ENCODE results near the gene PTPRD. TPM values are rescaled to one million over a fixed set of nuclear protein-coding genes. Genes with fewer than 3 reads are reported as not detected.

PTPRD gene
- total RNA-seq, 2 experiments from 2014 or later, result 0.03 TPM; not detected in 1

GRCh38 chr9:8371686-8372085, 2241.1 kb downstream of the PTPRD start:
- H3K27ac ChIP-seq (ENCODE audit: low read depth, low read length, poor library complexity, severe bottlenecking), result no peak overlapping the region
- H3K4me3 ChIP-seq (ENCODE audit: low read depth, low read length, poor library complexity, severe bottlenecking), result no peak overlapping the region
- no peaks in the 10 kb centered on the region for H3K9me3 ChIP-seq (ENCODE audit: low read length)
- intact Hi-C loops (cut with micrococcal nuclease; ENCODE audit: unreplicated experiment), result no loop called here
- H2AFZ ChIP-seq (ENCODE audit: low read length), result no peak overlapping the region
- POLR2A ChIA-PET, result interaction anchor here (0.6 to 1.6 kb wide), 3 partner anchors 17 to 1081 kb away, joined by 3 to 5 read pairs (median 4); no protein-coding TSS in a partner anchor
- no peaks in the 10 kb centered on the region for H3K36me3 ChIP-seq (ENCODE audit: insufficient read depth, low read length)
- no peak for DNase-seq (ENCODE audit: low spot score)
- no peak overlapping the region for H3K4me2 ChIP-seq (ENCODE audit: low read length)
- TF ChIP-seq EZH2phosphoT487 (IDR thresholded peaks at IDR 0.05; ENCODE audit: borderline replicate concordance, low read depth, low read length) (no peak), CTCF (conservative IDR thresholded peaks at IDR 0.05; ENCODE audit: low read length) (no peak)
- no peaks in the 10 kb centered on the region for H3K79me2 ChIP-seq (ENCODE audit: insufficient read depth, low read depth, low read length)
- no TSS peak for BruUV-seq (replicated peaks)
- CTCF ChIA-PET (ENCODE audit: unreplicated experiment), result no interaction called here
- H3K9me2 ChIP-seq (ENCODE audit: insufficient read depth, low read length), result no peaks in the 10 kb centered on the region
- H4K20me1 ChIP-seq (ENCODE audit: insufficient read depth, low read length), result no peaks in the 10 kb centered on the region
- no peaks in the 10 kb centered on the region for H3K4me1 ChIP-seq (ENCODE audit: insufficient read depth, low read length, poor library complexity, severe bottlenecking)

- no peaks in the 10 kb centered on the region for H3K36me3 ChIP-seq (ENCODE audit: insufficient read depth, low read length)
- TF ChIP-seq EZH2phosphoT487 (IDR thresholded peaks at IDR 0.05; ENCODE audit: borderline replicate concordance, low read depth, low read length) (no peak), CTCF (conservative IDR thresholded peaks at IDR 0.05; ENCODE audit: low read length) (no peak)
- H3K79me2 ChIP-seq (ENCODE audit: insufficient read depth, low read depth, low read length), result no peaks in the 10 kb centered on the region
- no peak overlapping the region for H3K4me3 ChIP-seq (ENCODE audit: low read depth, low read length, poor library complexity, severe bottlenecking)
- H4K20me1 ChIP-seq (ENCODE audit: insufficient read depth, low read length), result no peaks in the 10 kb centered on the region
- ChIA-PET POLR2A (no interaction called here), CTCF (ENCODE audit: unreplicated experiment) (no interaction called here)
- no peaks in the 10 kb centered on the region for H3K9me2 ChIP-seq (ENCODE audit: insufficient read depth, low read length)
- no TSS peak for BruUV-seq (replicated peaks)
- no peak overlapping the region for H3K4me2 ChIP-seq (ENCODE audit: low read length)
- no peaks in the 10 kb centered on the region for H3K9me3 ChIP-seq (ENCODE audit: low read length)
- DNase-seq (ENCODE audit: low spot score), result no peak
- H3K27ac ChIP-seq (ENCODE audit: low read depth, low read length, poor library complexity, severe bottlenecking), result no peak overlapping the region
- H2AFZ ChIP-seq (ENCODE audit: low read length), result no peak overlapping the region
- intact Hi-C loops (cut with micrococcal nuclease; ENCODE audit: unreplicated experiment), result no loop called here
- H3K4me1 ChIP-seq (ENCODE audit: insufficient read depth, low read length, poor library complexity, severe bottlenecking), result no peaks in the 10 kb centered on the region
Measured at GRCh38 chr9:8366161-8366926, 2246.5 kb downstream of the PTPRD start.

GRCh38 chr9:8365466-8366160, 2247.2 kb downstream of the PTPRD start:
- CTCF ChIA-PET (ENCODE audit: unreplicated experiment), result no interaction called here
- Histone ChIP-seq H2AFZ (ENCODE audit: low read length) (no peak overlapping the region), H3K36me3 (ENCODE audit: insufficient read depth, low read length) (no peaks in the 10 kb centered on the region), H4K20me1 (ENCODE audit: insufficient read depth, low read length) (no peaks in the 10 kb centered on the region), H3K4me2 (ENCODE audit: low read length) (no peak overlapping the region), H3K4me1 (ENCODE audit: insufficient read depth, low read length, poor library complexity, severe bottlenecking) (no peaks in the 10 kb centered on the region), H3K9me3 (ENCODE audit: low read length) (no peaks in the 10 kb centered on the region), H3K9me2 (ENCODE audit: insufficient read depth, low read length) (no peaks in the 10 kb centered on the region), H3K4me3 (ENCODE audit: low read depth, low read length, poor library complexity, severe bottlenecking) (no peak overlapping the region), H3K27ac (ENCODE audit: low read depth, low read length, poor library complexity, severe bottlenecking) (no peak overlapping the region), H3K79me2 (ENCODE audit: insufficient read depth, low read depth, low read length) (no peaks in the 10 kb centered on the region)
- TF ChIP-seq EZH2phosphoT487 (IDR thresholded peaks at IDR 0.05; ENCODE audit: borderline replicate concordance, low read depth, low read length) (no peak), CTCF (conservative IDR thresholded peaks at IDR 0.05; ENCODE audit: low read length) (no peak)
- intact Hi-C loops (cut with micrococcal nuclease; ENCODE audit: unreplicated experiment), result no loop called here
- BruUV-seq (replicated peaks), result no TSS peak
- POLR2A ChIA-PET, result interaction anchor here (0.6 kb wide), 1 partner anchor 58 kb away, joined by 3 read pairs; no protein-coding TSS in a partner anchor
- DNase-seq (ENCODE audit: low spot score), result no peak

Data from OCI-LY7 (cell line).